ENCODE data around the gene GRB2. TPM values are rescaled to one million over a fixed set of nuclear protein-coding genes. Genes with fewer than 3 reads are reported as not detected.
A peak's percentile ranks its signal among the peaks of the same experiment; 100 is the strongest.

GRB2 gene
- total RNA-seq, 1 experiment from 2014 or later, result 92.6 TPM

GRCh38 chr17:75270966-75271232, 134.6 kb downstream of the GRB2 start, which contains the start of gene MIF4GD (continued):
- TF ChIP-seq ZNF532 (CRISPR knock-in tag; IDR thresholded peaks at IDR 0.05; ENCODE audit: borderline replicate concordance) (0 out of 2 replicates have a peak, but pooled peaks have one; percentile 27), ZNF425 (CRISPR knock-in tag; conservative IDR thresholded peaks at IDR 0.05) (no peak), SMAD4 (CRISPR knock-in tag; IDR thresholded peaks at IDR 0.05) (no peak), ZMAT4 (CRISPR knock-in tag; IDR thresholded peaks at IDR 0.05) (no peak), NR1H2 (CRISPR knock-in tag; IDR thresholded peaks at IDR 0.05) (no peak), TCF7 (CRISPR knock-in tag; IDR thresholded peaks at IDR 0.05; ENCODE audit: low read depth) (no peak), TEAD4 (CRISPR knock-in tag; IDR thresholded peaks at IDR 0.05) (no peak), ETV6 (CRISPR knock-in tag; IDR thresholded peaks at IDR 0.05) (0 out of 2 replicates have a peak, but pooled peaks have one; percentile 9), MYBL2 (CRISPR knock-in tag; IDR thresholded peaks at IDR 0.05) (no peak), OVOL2 (CRISPR knock-in tag; IDR thresholded peaks at IDR 0.05; ENCODE audit: borderline replicate concordance) (no peak), FOXK1 (CRISPR knock-in tag; IDR thresholded peaks at IDR 0.05) (no peak; the same call in 1 of the 2 replicates)

- H3K4me3 Mint-ChIP-seq, result peak overlapping the region; percentile 83
- no peaks in the 10 kb centered on the region for H3K27me3 Mint-ChIP-seq (ENCODE audit: low read depth)
- H3K36me3 Mint-ChIP-seq, result peaks cover 29% of the 10 kb centered on the region
- DNase-seq (ENCODE audit: low spot score), result peak; percentile 66
- H3K4me1 Mint-ChIP-seq, result peaks cover 19% of the 10 kb centered on the region
- H3K9me3 Mint-ChIP-seq, result no peaks in the 10 kb centered on the region
- ATAC-seq, result peak; percentile 41
- POLR2A ChIA-PET, result interaction anchor here (0.6 to 3.1 kb wide), 6 partner anchors 9 to 136 kb away, joined by 3 to 24 read pairs (median 4); partner anchors contain the start of genes GGA3, MRPS7 and SLC25A19
- CTCF ChIA-PET, result interaction anchor here (0.5 to 8.7 kb wide), 112 partner anchors 9 to 1240 kb away, joined by 3 to 155 read pairs (median 4); partner anchors contain the start of genes ARMC7, ATP5PD, CDR2L and GALK1
- TF ChIP-seq ARID4B (CRISPR knock-in tag; IDR thresholded peaks at IDR 0.05; ENCODE audit: borderline replicate concordance) (peak; percentile 65; the same call in 1 of the 2 replicates), SMAD3 (CRISPR knock-in tag; IDR thresholded peaks at IDR 0.05; ENCODE audit: borderline replicate concordance) (no peak), ZNF232 (CRISPR knock-in tag; IDR thresholded peaks at IDR 0.05) (no peak), FOXP1 (CRISPR knock-in tag; IDR thresholded peaks at IDR 0.05; ENCODE audit: borderline replicate concordance) (0 out of 2 replicates have a peak, but pooled peaks have one; percentile 8), GABPB1 (CRISPR knock-in tag; IDR thresholded peaks at IDR 0.05) (0 out of 2 replicates have a peak, but pooled peaks have one; percentile 45), E2F5 (CRISPR knock-in tag; IDR thresholded peaks at IDR 0.05) (peak; percentile 18; the same call in 1 of the 2 replicates)
- peak overlapping the region; percentile 88 for H3K27ac Mint-ChIP-seq
These were observed 135.1 kb downstream of the GRB2 start for GRCh38 chr17:75270218-75270965.
